ENCODE results near the gene HRG. TPM values are rescaled to one million over a fixed set of nuclear protein-coding genes. Genes with fewer than 3 reads are reported as not detected.

HRG gene
- total RNA-seq, 1 experiment from 2014 or later, result not detected

- H2BK120ac ChIP-seq (ENCODE audit: low read depth, low read length, poor library complexity, severe bottlenecking), result no peak overlapping the region
- H4K91ac ChIP-seq (ENCODE audit: insufficient read length, low read depth, low read length), result no peak overlapping the region
- no peak overlapping the region for H3K4me2 ChIP-seq (ENCODE audit: insufficient read depth, insufficient read length, low read length)
- H4K5ac ChIP-seq (ENCODE audit: insufficient read length, low read depth, low read length), result no peak overlapping the region
- no peak overlapping the region for H2AK5ac ChIP-seq (ENCODE audit: insufficient read length, low read length)
- no peak overlapping the region for H3K23ac ChIP-seq (ENCODE audit: insufficient read length, low read depth, low read length)
- no peak overlapping the region for H4K8ac ChIP-seq (replicated peaks; ENCODE audit: insufficient read length, low read depth, low read length)
- Mint-ChIP-seq H3K27me3 (ENCODE audit: low read depth) (peaks cover 8% of the 10 kb centered on the region), H3K4me1 (peaks cover 11 to 26% of the 10 kb centered on the region in 2 experiments), H3K9me3 (no peaks in the 10 kb centered on the region), H3K4me3 (no peak overlapping the region), H3K36me3 (ENCODE audit: insufficient read depth in 1 of 3, low read depth in 3 of 3) (no peaks in the 10 kb centered on the region), H3K27ac (no peak overlapping the region; a peak in 1 of 7 replicates)
- no peaks in the 10 kb centered on the region for H4K20me1 ChIP-seq (ENCODE audit: control insufficient read depth, insufficient read depth, insufficient read length)
- no peak overlapping the region for H3K9ac ChIP-seq (ENCODE audit: extremely low read depth, insufficient read length, low read length)
- H2BK15ac ChIP-seq (ENCODE audit: low read depth, low read length), result no peak overlapping the region
- H3K9me3 ChIP-seq (ENCODE audit: control insufficient read depth, low read depth, low read length), result no peaks in the 10 kb centered on the region
- no peaks in the 10 kb centered on the region for H3K79me2 ChIP-seq (ENCODE audit: insufficient read depth, low read length)
- H3K4me1 ChIP-seq (ENCODE audit: insufficient read depth, low read length), result peaks cover 5% of the 10 kb centered on the region; the same call in 1 of the 2 replicates
- no peak overlapping the region for H3K18ac ChIP-seq (ENCODE audit: insufficient read length, low read depth, low read length)
- H2BK20ac ChIP-seq (ENCODE audit: low read depth, low read length, poor library complexity, severe bottlenecking), result no peak overlapping the region
- no peak overlapping the region for H2BK12ac ChIP-seq (ENCODE audit: insufficient read length, low read depth, low read length)
- no peak overlapping the region for H2BK5ac ChIP-seq (ENCODE audit: insufficient read length, low read length)
- no peaks in the 10 kb centered on the region for H3K79me1 ChIP-seq (ENCODE audit: insufficient read depth, low read depth, low read length, poor library complexity, severe bottlenecking)
- no peak overlapping the region for H3T11ph ChIP-seq (ENCODE audit: low read length)
- WGBS (ENCODE audit: extremely low coverage, insufficient read length, low lambda C conversion rate), result no CpG with 5 or more reads among the region's 2 CpGs
- H3K23me2 ChIP-seq (ENCODE audit: insufficient read length, low read depth, low read length, poor library complexity, severe bottlenecking), result no peaks in the 10 kb centered on the region
- no peak overlapping the region for H3K56ac ChIP-seq (ENCODE audit: insufficient read length, low read depth, low read length)
- no peak overlapping the region for H3K27ac ChIP-seq (ENCODE audit: insufficient read length, low read depth, low read length)
- no peaks in the 10 kb centered on the region for H3K27me3 ChIP-seq (ENCODE audit: insufficient read depth, low read length)
- TF ChIP-seq CTCF (conservative IDR thresholded peaks at IDR 0.05), result no peak
- no peak overlapping the region for H3K14ac ChIP-seq (ENCODE audit: insufficient read depth, low read length)
- no peak overlapping the region for H3K4ac ChIP-seq (ENCODE audit: low read depth, low read length)
- DNase-seq, result no peak
- no peak overlapping the region for H2AFZ ChIP-seq (ENCODE audit: low read length)
Measured at GRCh38 chr3:186669378-186670084, 3.7 kb downstream of the HRG start.

All from H9 (cell line).